GM21367 (cell line): Measurements from ENCODE around the gene CNTNAP2.

Experiments
- ATAC-seq: cut with Tn5 transposase; IDR thresholded peaks from one replicate; pipeline ENCODE4 v1.9.1; 2021; ENCODE audit not compliant: unreplicated experiment

CNTNAP2 gene

GRCh38 chr7:146116521-146117222 is at the start of gene CNTNAP2:
Gene CNTNAP2 (plus strand): TSS chr7:146116801. CDS start chr7:146116877, 76 bp downstream.
- no peak for ATAC-seq

DNA sequence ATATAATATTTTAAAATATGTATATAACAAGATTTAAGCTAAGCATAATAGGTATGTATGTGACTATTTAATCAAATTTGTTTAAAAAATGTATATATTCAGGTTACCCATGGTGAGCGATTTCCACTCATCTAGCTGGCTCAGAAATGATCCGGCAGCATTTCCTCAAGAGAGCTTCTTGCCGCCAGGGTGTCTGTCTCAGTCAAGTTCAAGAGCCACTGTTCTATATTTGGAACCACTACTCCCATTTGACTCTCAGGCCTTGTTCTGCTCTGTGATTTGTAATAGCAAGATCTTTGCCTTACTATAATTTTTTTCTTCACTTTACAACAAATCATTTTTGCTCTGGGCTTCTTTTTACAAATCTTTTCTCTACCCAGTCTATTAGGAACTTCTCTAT is 48.7 kb upstream of the CNTNAP2 start:
- no peak for ATAC-seq

DNA sequence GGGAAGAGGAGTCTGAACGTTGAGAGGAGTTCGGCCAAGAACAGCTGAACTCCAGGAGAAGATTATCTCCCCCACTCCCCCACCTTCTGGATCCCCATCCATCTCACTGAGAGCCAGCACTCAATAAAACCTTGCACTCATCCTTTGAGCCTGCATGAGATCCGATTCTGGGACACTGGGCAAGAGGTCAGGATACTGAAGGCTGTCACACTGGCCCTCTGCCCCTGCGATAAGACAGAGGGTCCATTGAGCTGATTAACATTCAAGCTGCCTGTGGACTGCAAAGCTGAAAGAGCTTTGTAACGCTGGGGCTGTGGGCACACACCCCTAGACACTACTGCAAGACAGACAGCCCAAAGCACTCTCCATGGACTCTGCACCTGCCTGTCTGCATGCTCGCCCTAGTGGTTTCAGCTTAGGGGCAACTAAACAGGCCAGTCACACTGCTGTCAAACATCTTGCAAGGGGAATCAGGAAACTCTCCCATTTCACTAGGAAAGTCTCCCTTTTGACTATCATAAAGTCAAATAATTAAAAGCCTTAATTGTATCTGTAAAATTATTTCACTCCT is 42.3 kb upstream of the CNTNAP2 start:
- no peak for ATAC-seq

- no peak for ATAC-seq
These were observed 40.3 kb upstream of the CNTNAP2 start for GRCh38 chr7:146076344-146076743.

- ATAC-seq = no peak
These were observed 32.5 kb upstream of the CNTNAP2 start for GRCh38 chr7:146084086-146084485.

DNA sequence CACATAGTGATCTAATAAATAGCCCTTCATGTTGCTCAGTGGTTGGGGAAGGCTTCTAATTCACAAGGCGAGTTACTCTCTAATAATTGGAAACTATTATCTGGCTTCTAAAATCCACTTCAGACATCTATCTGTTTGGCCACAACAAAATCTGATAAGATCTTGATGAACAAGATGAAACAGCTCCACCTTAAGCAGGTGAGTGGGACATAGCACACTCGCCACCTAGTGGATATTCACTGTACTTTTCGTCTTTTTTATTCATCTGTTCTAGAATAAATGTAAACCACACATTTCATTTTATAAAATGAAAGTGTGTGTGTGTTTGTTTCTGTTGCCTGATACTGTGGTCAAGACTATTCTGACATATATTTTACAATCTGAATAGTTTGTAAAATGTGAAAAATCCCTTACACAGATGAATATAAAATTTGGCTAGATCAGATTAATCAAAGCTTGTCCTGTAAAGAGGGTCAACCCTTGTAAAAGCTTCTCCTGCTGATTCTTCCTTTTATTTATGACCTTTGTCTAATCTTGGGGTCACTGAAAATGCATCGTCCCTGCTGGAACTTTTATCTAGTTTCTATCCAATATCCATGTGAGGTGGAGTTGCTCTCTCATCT is 26.5 kb upstream of the CNTNAP2 start:
- peak; percentile 85 for ATAC-seq

- ATAC-seq = no peak
These were observed 22.2 kb upstream of the CNTNAP2 start for GRCh38 chr7:146094356-146094755.

DNA sequence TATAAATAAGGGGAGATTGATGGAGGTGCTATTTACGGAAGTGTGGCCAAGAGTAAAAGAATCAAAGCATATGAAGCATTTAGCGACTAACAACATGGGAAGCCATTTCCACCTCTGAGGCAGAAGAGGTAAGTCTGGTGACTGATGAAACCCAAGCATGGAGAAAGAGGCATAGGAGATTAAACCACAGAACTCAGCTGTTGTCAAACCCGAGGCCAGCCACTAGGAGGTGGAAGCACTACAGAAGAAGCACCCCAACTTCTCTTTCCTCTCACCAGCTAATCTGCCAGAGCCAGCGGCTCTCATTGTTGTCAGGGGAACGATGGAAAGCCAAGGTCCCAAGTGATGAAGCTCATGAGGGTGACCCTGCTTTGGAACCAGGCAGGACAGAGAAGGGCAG is 19.6 kb upstream of the CNTNAP2 start:
- no peak for ATAC-seq

GRCh38 chr7:146106319-146106718 is 10.3 kb upstream of the CNTNAP2 start:
- no peak for ATAC-seq

GRCh38 chr7:146112755-146113154 is 3.8 kb upstream of the CNTNAP2 start:
- no peak for ATAC-seq

- no peak for ATAC-seq
These were observed 1.1 kb upstream of the CNTNAP2 start for GRCh38 chr7:146115548-146115850.

DNA sequence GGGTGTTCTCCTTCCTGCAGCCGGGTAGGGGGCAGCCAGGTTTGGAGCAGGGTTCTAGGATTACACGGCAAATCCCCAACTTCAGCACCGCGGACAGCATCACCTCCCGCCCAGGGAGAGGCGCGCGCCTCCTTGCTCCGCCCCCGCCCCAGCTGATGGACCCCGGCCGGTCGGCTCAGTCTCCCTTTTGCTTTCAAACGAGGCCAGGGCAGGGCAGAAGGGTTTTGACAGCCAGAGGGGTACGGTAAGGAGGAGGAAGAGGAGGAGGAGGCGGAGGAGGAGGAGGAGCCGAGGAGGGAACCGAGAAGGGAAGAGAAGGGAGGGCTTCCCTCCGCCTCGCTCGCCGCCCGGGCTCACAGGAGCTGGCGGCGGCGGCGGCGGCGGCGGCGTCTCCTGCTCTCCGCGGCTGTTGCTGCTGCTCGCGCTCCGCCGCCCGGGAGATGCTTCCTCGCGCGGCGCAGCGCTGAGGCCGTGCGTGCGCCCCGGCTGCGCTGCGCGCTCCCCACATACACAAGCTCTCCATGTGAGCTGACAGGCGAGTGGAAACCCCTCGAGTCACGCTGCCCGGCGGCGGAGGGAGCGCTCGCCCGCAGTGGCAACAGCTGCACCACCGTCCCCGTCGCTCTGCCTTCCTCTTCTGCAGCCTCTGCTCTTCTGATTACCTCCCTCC is 615 bp upstream of the CNTNAP2 start:
- no peak for ATAC-seq

DNA sequence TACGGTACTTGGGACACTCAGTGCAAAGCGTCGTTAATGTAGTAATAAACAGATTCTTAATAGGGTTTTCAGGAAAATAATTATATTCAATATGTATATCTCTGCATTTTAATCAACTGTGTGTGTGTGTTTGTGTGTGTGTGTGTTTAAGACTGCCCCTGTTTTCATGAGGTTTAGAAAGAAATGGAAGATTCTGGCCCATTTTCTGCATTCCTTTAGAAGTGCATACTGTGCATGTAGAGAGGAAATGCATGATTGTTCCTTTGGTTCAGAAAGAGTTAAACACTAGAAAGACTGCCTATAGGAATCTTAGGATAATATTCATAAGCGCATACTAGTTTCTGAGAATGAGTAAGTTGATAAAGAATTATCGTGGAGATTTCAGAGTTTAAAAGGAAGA is 975 bp downstream of the CNTNAP2 start:
- ATAC-seq = no peak

DNA sequence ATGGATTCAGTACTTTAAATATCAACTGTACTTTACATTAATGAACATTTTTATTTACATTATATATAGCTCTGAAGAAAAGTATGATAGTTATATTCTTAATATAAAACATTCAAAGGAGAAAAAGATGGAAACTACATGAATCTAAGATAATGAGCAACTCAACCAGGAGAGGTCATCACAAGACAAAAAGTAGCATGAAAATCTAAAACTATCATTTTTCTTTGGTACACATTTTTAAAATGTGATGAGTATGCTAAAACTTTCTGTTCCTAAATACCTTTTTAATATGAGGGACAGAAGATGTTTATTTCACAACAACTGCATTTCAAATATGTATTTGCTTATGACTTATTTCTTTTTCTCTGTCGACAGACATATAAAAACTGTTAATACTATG is 2.4 kb downstream of the CNTNAP2 start:
- no peak for ATAC-seq

DNA sequence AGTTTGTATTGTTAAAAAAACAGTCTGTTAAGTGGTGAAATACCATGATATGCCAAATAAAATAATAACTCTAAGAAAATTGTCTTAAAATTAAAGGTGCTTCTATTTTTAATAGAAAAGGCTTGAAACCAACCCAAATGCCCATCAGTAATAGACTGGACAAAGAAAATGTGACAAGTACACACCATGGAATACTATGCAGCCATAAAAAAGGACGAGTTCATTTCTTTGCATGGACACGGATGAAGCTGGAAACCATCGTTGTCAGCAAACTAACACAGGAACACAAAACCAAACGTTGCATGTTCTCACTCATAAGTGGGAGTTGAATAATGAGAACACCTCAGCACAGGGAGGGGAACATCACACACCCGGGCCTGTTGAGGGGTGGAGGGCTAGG is 7.1 kb downstream of the CNTNAP2 start:
- no peak for ATAC-seq

DNA sequence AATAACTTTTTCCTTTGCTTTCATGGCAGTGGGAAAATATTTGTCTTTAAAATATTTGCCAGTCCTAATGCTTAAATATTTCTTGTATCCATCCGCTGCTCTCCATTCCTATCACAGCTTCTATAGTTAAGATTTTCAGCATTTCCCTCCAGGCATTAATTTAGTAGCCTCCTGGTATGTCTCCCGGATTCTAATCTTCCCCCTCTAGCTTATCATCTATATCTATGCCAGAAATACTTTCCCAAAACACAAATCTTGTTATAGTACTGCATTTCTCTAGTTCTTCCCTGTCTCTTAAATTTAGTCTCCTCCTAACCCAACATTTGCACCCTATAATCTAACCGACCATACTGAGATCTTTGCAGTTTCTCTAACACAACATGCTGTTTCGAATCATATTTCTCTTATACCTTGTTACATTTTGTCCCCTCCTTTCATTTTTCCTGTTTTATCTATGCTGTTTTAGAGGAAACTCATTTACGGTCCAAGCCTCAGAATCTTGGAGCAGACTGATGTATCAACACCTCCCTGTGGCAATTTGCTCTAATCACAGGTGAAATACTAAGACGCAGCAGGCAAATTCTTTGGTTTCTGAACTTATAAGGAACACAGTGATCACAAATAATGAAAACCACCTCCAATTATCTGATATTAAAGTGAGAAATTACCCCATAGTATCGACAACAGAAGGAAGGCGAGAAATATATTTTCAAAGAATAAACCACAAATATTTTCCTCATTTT is 10.3 kb downstream of the CNTNAP2 start:
- no peak for ATAC-seq

- no peak for ATAC-seq
These were observed 12.7 kb downstream of the CNTNAP2 start for GRCh38 chr7:146129296-146129695.

GRCh38 chr7:146129997-146130396 is 13.4 kb downstream of the CNTNAP2 start:
- no peak for ATAC-seq

DNA sequence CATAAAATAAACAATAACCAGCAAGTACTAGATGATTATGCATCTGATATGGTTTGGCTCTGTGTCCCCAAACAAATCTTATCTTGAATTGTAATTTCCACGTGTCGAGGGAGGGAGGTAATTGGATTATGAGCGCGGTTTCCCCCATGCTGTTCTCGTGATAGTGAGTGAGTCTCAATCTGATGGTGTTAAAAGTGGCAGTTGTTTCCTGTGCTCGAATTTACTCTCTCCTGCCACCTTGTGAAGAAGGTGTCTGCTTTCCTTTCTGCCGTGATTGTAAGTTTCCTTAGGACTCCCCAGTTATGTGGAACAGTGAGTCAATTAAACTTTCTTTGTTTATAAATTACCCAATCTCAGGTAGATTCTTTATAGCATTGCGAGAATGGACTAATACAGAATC is 15.1 kb downstream of the CNTNAP2 start:
- no peak for ATAC-seq

DNA sequence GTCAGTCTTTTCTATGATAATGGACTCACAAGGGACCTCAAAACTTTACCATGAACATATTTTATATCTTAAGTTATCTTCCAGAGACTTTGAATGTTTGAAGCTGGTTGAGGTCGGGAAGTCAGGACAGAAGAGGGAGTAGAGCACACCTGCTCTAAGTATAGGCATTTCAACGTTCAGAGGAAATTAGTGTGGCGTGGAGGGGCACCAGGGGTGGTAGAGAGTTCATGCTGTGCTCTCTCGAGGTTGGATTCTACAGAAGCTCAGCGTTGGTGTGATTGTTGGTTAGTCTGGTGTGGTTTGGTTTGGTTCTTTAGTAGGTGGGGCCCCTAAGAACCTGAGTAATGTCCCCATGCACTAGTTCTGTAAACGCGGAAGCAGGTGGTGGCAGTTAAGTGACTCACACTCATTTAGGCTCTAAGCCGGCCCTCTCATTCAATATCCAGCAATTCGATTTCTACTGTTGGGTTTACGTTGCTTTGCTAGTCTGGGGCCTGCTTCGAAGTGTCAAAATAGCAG is 19.8 kb downstream of the CNTNAP2 start:
- no peak for ATAC-seq

- no peak for ATAC-seq
These were observed 22.3 kb downstream of the CNTNAP2 start for GRCh38 chr7:146138926-146139325.
